CD4-positive, alpha-beta memory T cell (primary cell): ENCODE measurements around the gene PSEN1. TPM values are rescaled to one million over a fixed set of nuclear protein-coding genes. Genes with fewer than 3 reads are reported as not detected.

ENCODE experiments used
- CTCF ChIA-PET: fragments of 350-600 bp; sonication (Branson Sonifier 250); formaldehyde crosslinking; loops from one replicate; lab custom pipeline; 2021; ENCODE audit warnings: inconsistent platforms; ENCODE audit not compliant: partially characterized antibody; lab: Charles Lee
- POLR2A ChIA-PET: fragments of 350-600 bp; sonication (Branson Sonifier 250); formaldehyde crosslinking; loops from one replicate; lab custom pipeline; 2021; ENCODE audit not compliant: partially characterized antibody; lab: Charles Lee
- DNase-seq, 5 donors: peaks; one replicate each; pipeline versions ENCODE4 v3.0.0 to v3.0.0-alpha.2; 2020 to 2022; ENCODE audit warnings: mixed read lengths in 1 of 5
- H3K27ac ChIP-seq: one replicate; pipeline ENCODE4 v1.7.0; 2013; ENCODE audit warnings: low read depth, low read length
- H3K27me3 ChIP-seq: 2 replicates; pipeline ENCODE4 v1.7.0; 2013; ENCODE audit warnings: mild to moderate bottlenecking, low read length, moderate library complexity; ENCODE audit not compliant: insufficient read depth
- H3K36me3 ChIP-seq: 2 replicates; pipeline ENCODE4 v1.7.0; 2013; ENCODE audit warnings: mild to moderate bottlenecking, low read length, moderate library complexity; ENCODE audit not compliant: insufficient read depth
- H3K4me1 ChIP-seq: 2 replicates; pipeline ENCODE4 v1.7.0; 2013; ENCODE audit warnings: mild to moderate bottlenecking, low read length, moderate library complexity; ENCODE audit not compliant: insufficient read depth
- H3K4me3 ChIP-seq, 2 donors: one replicate each; pipeline ENCODE4 v1.7.0; 2013; ENCODE audit warnings: low read length in 2 of 2, mild to moderate bottlenecking in 1 of 2
- H3K9me3 ChIP-seq, 2 donors: one replicate each; pipeline ENCODE4 v1.7.0; 2013; ENCODE audit warnings: low read length in 2 of 2, control low read depth in 1 of 2; ENCODE audit not compliant: control insufficient read depth in 1 of 2
- H3K27ac Mint-ChIP-seq, 7 donors: one replicate each; pipeline ENCODE4 v1.8.0; 2020 to 2021; ENCODE audit warnings: mixed read lengths in 7 of 7, mild to moderate bottlenecking in 6 of 7, inconsistent platforms in 3 of 7, moderate library complexity in 3 of 7
- H3K27me3 Mint-ChIP-seq, 2 donors: one replicate each; pipeline ENCODE4 v1.8.0; 2020 to 2021; ENCODE audit warnings: mixed read lengths in 2 of 2
- H3K36me3 Mint-ChIP-seq, 2 donors: one replicate each; pipeline ENCODE4 v1.8.0; 2020 to 2021; ENCODE audit warnings: mixed read lengths in 2 of 2, inconsistent platforms in 1 of 2, mild to moderate bottlenecking in 1 of 2
- H3K4me1 Mint-ChIP-seq, 4 donors: one replicate each; pipeline ENCODE4 v1.8.0; 2020 to 2021; ENCODE audit warnings: mixed read lengths in 4 of 4, mild to moderate bottlenecking in 1 of 4
- H3K4me3 Mint-ChIP-seq, 8 donors: one replicate each; pipeline ENCODE4 v1.8.0; 2020 to 2021; ENCODE audit warnings: mixed read lengths in 8 of 8, mild to moderate bottlenecking in 7 of 8, moderate library complexity in 6 of 8, inconsistent platforms in 3 of 8
- H3K9me3 Mint-ChIP-seq, 8 donors: one replicate each; pipeline ENCODE4 v1.8.0; 2020 to 2021; ENCODE audit warnings: mixed read lengths in 8 of 8, mild to moderate bottlenecking in 5 of 8, inconsistent platforms in 3 of 8, moderate library complexity in 1 of 8
- intact Hi-C: fragments of 100-400 bp; cut with micrococcal nuclease; formaldehyde crosslinking; loops from one replicate; pipeline ENCODE4 v1.15.1; 2023
- polyA plus RNA-seq, 2 donors: library from polyadenylated mRNA; unstranded; fragments of 300-500 nt; fragmentation: Illumina TruSeq; gene quantifications; one replicate each; pipeline ENCODE4 v1.2.3, GENCODE V29; 2021
- total RNA-seq, 2 experiments: library from RNA; stranded (reverse); gene quantifications; one replicate each; pipeline ENCODE4 v1.2.3, GENCODE V29; 2021

Gene PSEN1
- total and polyA plus RNA-seq, 4 experiments from 2014 or later: 36.0 to 51.7 (median 41.8) TPM

DNA sequence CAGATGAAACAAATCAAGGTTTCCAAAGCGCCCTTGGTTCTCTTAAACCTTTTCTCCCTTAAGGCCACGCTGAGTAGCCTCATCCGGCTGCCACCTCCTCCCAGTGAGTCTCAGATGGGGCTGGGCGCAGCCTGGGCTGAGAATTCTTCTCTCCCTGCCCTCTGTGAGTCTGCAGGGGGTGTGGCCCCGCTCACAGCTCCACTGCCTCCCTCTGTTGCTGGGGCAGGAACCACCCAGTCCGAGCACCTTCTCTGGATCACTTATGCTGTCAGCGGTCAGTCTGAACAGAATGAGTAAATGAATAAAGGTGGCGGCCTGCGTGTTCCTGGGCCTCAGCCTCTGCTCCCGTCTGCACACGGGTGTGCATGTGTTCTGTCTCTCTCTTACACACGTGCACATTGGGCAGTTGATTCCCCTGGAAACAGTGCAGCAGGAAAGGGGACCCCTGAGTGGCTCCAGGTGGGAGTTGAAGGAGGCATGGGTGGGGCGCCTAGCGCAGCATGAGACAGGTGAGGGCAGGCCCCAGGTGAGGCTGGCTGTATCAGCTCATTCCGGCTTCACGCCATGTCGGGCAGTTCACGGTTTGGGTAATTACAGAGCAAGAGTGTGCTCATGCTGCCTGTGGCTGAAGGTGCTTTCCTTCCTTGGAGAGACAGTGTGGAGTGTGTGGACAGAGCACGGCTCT is 105.3 kb downstream of the PSEN1 start:
- ChIA-PET POLR2A (no interaction called here), CTCF (no interaction called here)
- DNase-seq: no peak
- Mint-ChIP-seq H3K4me1 (peaks cover 20 to 33% (median 26%) of the 10 kb centered on the region in 4 donors), H3K27ac (peak overlapping the region in 1 of 7 donors; percentile 71), H3K27me3 (peaks cover 36 to 41% of the 10 kb centered on the region in 2 donors), H3K9me3 (peaks cover 0 to 2% (median 0%) of the 10 kb centered on the region in 8 donors), H3K36me3 (no peaks in the 10 kb centered on the region), H3K4me3 (no peak overlapping the region)
- intact Hi-C loops: no loop called here
- no peaks in the 10 kb centered on the region for H3K36me3 ChIP-seq
- no peak overlapping the region for H3K27ac ChIP-seq
- peaks cover 13% of the 10 kb centered on the region for H3K27me3 ChIP-seq
- no peak overlapping the region for H3K4me3 ChIP-seq
- H3K4me1 ChIP-seq: peaks cover 21% of the 10 kb centered on the region
- H3K9me3 ChIP-seq: no peaks in the 10 kb centered on the region

DNA sequence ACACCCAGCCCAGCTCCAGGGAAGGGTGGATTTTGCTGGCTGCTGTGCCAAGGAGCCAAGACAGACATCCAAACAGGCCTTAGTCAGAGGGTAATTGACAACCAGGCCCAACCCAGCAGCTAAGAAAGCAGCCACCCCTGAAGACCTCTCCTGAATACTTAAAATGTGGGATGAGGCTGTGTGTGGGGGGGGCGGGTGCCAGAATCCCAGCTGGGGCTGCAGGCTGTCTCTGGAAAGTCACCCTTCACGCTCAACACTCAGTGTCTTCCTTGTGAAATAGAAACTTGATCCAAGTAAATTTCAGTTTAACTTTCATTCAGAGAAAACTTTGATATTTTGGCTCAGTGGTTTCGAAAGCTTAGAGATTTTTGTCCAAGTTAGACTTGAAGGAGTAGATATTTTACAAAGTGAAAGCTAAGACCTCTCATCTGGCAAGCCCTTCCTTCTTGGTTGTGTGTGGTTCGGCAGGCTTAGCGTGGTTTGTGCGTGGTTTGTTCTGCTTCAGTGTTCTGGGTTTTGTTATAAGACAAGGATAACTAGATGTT is 106.1 kb downstream of the PSEN1 start:
- H3K9me3 ChIP-seq: no peaks in the 10 kb centered on the region
- H3K4me3 ChIP-seq: no peak overlapping the region
- Mint-ChIP-seq H3K27me3 (peaks cover 34 to 43% of the 10 kb centered on the region in 2 donors), H3K9me3 (peaks cover 0 to 2% (median 0%) of the 10 kb centered on the region in 8 donors), H3K27ac (no peak overlapping the region), H3K4me3 (peak overlapping the region in 5 of 8 donors; percentile 50 to 72 (median 62)), H3K36me3 (no peaks in the 10 kb centered on the region), H3K4me1 (peaks cover 21 to 34% (median 27%) of the 10 kb centered on the region in 4 donors)
- peaks cover 13% of the 10 kb centered on the region for H3K27me3 ChIP-seq
- POLR2A ChIA-PET: no interaction called here
- CTCF ChIA-PET: interaction anchor here (1.0 kb wide), 1 partner anchor 10 kb away, joined by 4 read pairs; no protein-coding TSS in a partner anchor
- H3K27ac ChIP-seq: no peak overlapping the region
- intact Hi-C loops: no loop called here
- no peak for DNase-seq
- peaks cover 14% of the 10 kb centered on the region for H3K4me1 ChIP-seq
- no peaks in the 10 kb centered on the region for H3K36me3 ChIP-seq

DNA sequence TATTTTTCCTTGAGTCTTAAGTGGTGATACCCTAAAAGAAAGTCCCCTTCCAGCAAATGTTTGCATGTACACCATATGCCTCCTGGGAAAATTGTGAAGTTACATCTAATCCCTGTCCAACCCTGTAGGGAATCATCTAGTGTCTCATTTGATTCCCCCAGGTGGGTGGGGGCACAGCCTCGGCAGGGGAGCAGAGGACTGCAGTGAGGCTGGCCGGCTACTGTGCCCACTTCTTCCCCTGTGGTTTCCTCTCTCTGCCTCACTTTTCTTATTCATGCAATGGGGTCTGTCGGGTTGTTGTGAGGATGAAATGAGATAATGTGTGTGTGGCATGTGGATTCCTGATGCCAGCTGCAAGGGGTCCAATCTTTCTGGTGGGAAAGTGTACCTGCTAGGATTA is 107.0 kb downstream of the PSEN1 start:
- DNase-seq: no peak
- Mint-ChIP-seq H3K27me3 (peaks cover 34 to 44% of the 10 kb centered on the region in 2 donors), H3K27ac (no peak overlapping the region), H3K36me3 (no peaks in the 10 kb centered on the region), H3K4me1 (peaks cover 20 to 38% (median 32%) of the 10 kb centered on the region in 4 donors), H3K9me3 (peaks cover 0 to 2% (median 0%) of the 10 kb centered on the region in 8 donors), H3K4me3 (peak overlapping the region in 4 of 8 donors; percentile 7 to 62 (median 51))
- Histone ChIP-seq H3K4me3 (no peak overlapping the region), H3K36me3 (no peaks in the 10 kb centered on the region), H3K9me3 (no peaks in the 10 kb centered on the region), H3K4me1 (peaks cover 11% of the 10 kb centered on the region), H3K27ac (no peak overlapping the region), H3K27me3 (peaks cover 12% of the 10 kb centered on the region)
- CTCF ChIA-PET: interaction anchor here (1.0 kb wide), 1 partner anchor 11 kb away, joined by 4 read pairs; no protein-coding TSS in a partner anchor
- POLR2A ChIA-PET: no interaction called here
- intact Hi-C loops: no loop called here

DNA sequence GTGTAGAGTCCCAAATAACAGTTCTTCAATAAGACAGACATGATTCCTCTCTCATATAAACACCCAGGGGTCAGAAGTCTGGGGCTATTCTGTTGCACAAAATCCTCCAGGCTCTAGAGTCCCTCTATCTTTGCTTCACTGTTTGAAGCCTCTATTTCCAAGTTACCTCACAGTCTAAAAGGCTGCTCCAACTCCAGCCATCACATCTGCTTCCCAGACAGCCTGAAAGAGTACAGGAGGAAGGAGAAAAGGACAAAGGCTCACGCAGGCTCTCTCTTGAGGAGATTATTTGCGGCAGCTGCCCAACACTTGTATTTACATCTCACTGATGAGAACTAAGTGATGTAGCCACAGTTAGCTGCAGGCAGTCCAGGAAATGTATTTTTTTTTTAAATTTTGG is 107.4 kb downstream of the PSEN1 start:
- no peak overlapping the region for H3K27ac Mint-ChIP-seq
- peak overlapping the region in 4 of 8 donors; percentile 9 to 55 (median 34) for H3K4me3 Mint-ChIP-seq
- Histone ChIP-seq H3K4me1 (peaks cover 7% of the 10 kb centered on the region), H3K27me3 (peaks cover 9% of the 10 kb centered on the region), H3K36me3 (no peaks in the 10 kb centered on the region), H3K27ac (no peak overlapping the region), H3K9me3 (no peaks in the 10 kb centered on the region), H3K4me3 (no peak overlapping the region)
- H3K9me3 Mint-ChIP-seq: no peaks in the 10 kb centered on the region
- no peak for DNase-seq
- no peaks in the 10 kb centered on the region for H3K36me3 Mint-ChIP-seq
- peaks cover 32 to 39% of the 10 kb centered on the region in 2 donors for H3K27me3 Mint-ChIP-seq
- CTCF ChIA-PET: interaction anchor here (1.0 kb wide), 1 partner anchor 11 kb away, joined by 4 read pairs; no protein-coding TSS in a partner anchor
- intact Hi-C loops: no loop called here
- H3K4me1 Mint-ChIP-seq: peaks cover 17 to 34% (median 29%) of the 10 kb centered on the region in 4 donors
- POLR2A ChIA-PET: no interaction called here

DNA sequence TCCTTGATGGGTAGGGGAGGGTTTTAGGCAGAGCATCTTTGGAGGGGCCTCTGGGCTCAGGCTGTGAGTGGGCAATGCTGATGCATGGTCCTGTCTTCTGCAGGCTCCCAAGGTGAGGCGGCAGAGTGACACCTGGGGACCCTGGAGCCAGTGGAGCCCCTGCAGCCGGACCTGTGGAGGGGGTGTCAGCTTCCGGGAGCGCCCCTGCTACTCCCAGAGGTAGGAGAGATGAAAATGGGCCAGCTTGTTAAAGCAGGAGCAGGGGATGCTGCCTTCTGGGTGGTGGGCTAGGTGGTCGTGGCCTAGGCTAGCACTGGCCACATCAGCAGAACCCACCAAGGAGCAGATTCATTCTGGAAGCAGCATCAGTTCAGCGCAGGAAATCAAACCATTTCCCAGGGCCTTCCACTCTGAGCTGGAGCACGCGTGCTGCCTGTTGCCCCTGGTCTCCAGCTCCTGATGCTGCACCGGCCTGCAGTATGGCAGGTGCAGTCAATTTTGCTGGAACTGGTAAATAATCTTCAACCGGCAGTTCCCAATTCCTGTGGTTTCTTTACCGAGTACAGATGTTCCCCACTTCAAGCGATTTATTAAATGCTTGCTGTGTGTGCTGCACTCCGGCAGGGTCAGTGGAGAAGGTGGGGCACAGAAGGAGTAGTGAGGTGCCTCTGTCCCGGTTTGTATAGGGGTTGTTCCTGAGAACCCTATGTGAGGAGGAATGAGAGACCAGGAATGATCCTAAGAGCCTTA is 108.4 kb downstream of the PSEN1 start:
- Mint-ChIP-seq H3K27ac (peak overlapping the region in 2 of 7 donors; percentile 57 to 77), H3K4me1 (peaks cover 15 to 31% (median 28%) of the 10 kb centered on the region in 4 donors), H3K27me3 (peaks cover 25 to 36% of the 10 kb centered on the region in 2 donors), H3K36me3 (no peaks in the 10 kb centered on the region), H3K4me3 (peak overlapping the region; percentile 32 to 72 (median 58)), H3K9me3 (no peaks in the 10 kb centered on the region)
- H3K36me3 ChIP-seq: no peaks in the 10 kb centered on the region
- H3K4me3 ChIP-seq: no peak overlapping the region
- intact Hi-C loops: no loop called here
- ChIA-PET POLR2A (interaction anchor here (0.8 kb wide), 1 partner anchor 9 kb away, joined by 4 read pairs; no protein-coding TSS in a partner anchor), CTCF (no interaction called here)
- DNase-seq: no peak
- H3K27ac ChIP-seq: no peak overlapping the region
- peaks cover 7% of the 10 kb centered on the region for H3K4me1 ChIP-seq
- H3K9me3 ChIP-seq: no peaks in the 10 kb centered on the region
- peaks cover 4% of the 10 kb centered on the region for H3K27me3 ChIP-seq

DNA sequence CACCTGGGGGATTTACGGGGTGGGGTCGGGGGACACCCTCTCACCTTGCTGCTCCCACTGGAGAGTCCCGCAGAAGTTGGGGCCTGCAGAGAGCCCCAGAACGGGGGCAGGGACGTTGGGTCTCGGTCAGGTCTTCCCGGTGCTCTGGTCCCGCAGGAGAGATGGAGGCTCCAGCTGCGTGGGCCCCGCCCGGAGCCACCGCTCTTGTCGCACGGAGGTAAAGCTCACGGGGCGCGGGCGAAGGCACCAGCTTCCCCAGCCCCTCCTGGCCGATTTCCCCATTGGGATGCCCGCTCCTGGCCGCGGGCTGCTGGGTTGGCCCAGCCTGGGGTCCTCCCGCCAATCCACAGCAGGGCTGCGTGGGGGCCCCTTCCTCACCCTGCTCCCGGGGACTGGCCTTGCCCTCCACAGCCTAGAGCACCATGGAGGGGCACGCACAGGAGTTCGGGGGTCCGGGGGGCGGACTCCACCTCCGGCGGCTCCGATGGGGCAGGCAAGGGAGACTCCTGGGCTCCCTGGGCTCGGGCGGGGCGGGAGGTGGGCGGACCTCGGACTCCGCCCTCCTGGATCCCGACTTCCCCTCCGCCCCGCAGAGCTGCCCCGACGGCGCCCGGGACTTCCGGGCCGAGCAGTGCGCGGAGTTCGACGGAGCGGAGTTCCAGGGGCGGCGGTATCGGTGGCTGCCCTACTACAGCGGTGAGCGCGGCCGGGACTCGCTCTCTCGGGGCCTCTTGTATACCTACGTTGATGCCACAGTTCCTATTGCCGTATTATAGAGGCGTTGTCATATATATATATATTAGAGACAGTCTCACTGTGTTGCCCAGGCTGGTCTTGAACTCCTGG is 109.4 kb downstream of the PSEN1 start:
- Mint-ChIP-seq H3K36me3 (no peaks in the 10 kb centered on the region), H3K4me1 (peaks cover 13 to 31% (median 28%) of the 10 kb centered on the region in 4 donors), H3K27ac (no peak overlapping the region), H3K27me3 (peaks cover 23 to 32% of the 10 kb centered on the region in 2 donors), H3K4me3 (peak overlapping the region; percentile 50 to 82 (median 74)), H3K9me3 (no peaks in the 10 kb centered on the region)
- peak in 4 of 5 donors; percentile 12 to 30 (median 25) for DNase-seq
- H3K4me3 ChIP-seq: peak overlapping the region; percentile 6 to 34
- peaks cover 7% of the 10 kb centered on the region for H3K4me1 ChIP-seq
- ChIA-PET CTCF (no interaction called here), POLR2A (interaction anchor here (0.6 to 0.8 kb wide), 2 partner anchors 10 to 245 kb away, joined by 3 to 4 read pairs; partner anchors contain the start of gene RIOX1)
- no peaks in the 10 kb centered on the region for H3K27me3 ChIP-seq
- H3K9me3 ChIP-seq: no peaks in the 10 kb centered on the region
- no peaks in the 10 kb centered on the region for H3K36me3 ChIP-seq
- intact Hi-C loops: no loop called here
- H3K27ac ChIP-seq: no peak overlapping the region
